ENCODE data around the gene PEX7.
"Not testable (repeated sequence)": the region's sequence is repeated elsewhere in the genome, so short reads cannot be mapped to it uniquely, and the experiment has no call there.

PEX7 gene

GRCh38 chr6:136840276-136841001 is 18.0 kb downstream of the PEX7 start:
- DNase-seq (ENCODE audit: low read depth): no peak

DNA sequence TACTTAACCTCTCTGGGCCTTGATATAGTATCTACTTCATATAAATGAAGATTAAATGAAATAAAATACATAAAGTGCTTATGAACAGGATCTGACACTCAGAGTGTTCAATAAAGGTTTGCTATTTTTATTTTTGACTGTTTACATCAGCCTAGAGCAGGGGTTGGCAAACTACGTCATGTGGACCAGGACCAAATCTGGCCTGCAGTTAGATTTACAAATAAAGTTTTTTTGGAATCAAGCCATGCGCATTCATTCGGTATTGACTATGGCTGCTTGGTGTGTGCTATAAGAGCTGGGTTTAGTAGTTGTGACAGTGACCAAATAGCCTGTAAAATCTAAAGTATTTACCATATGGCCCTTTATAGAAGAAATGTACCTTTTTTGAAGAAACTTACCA is 20.8 kb downstream of the PEX7 start:
- DNase-seq (ENCODE audit: low read depth): no peak

DNA sequence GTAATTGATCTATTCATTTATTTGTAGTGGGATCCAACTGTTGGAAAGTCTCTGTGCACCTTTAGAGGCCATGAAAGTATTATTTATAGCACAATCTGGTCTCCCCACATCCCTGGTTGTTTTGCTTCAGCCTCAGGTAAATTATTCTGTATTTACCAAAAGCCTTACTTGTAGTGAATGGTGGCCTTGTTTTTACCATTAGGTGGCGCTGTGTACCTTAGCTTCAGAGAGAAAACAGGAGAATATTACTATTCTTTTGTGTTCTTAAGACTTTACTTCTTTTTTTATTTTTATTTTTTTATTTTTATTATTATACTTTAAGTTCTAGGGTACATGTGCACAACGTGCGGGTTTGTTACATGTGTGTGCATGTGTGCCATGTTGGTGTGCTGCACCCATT is 23.7 kb downstream of the PEX7 start:
- no peak for DNase-seq (ENCODE audit: low read depth)

DNA sequence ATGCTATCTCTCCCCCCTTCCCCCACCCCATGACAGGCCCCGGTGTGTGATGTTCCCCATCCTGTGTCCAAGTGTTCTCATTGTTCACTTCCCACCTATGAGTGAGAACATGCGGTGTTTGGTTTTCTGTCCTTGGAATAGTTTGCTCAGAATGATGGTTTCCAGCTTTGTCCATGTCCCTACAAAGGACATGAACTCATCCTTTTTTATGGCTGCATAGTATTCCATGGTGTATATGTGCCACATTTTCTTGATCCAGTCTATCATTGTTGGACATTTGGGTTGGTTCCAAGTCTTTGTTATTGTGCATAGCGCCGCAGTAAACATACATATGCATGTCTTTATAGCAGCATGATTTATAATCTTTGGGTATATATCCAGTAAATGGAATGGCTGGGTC is 24.1 kb downstream of the PEX7 start:
- DNase-seq (ENCODE audit: low read depth): not testable (repeated sequence)

- DNase-seq (ENCODE audit: low read depth): not testable (repeated sequence)
These were observed 27.7 kb downstream of the PEX7 start for GRCh38 chr6:136849979-136850563.

DNA sequence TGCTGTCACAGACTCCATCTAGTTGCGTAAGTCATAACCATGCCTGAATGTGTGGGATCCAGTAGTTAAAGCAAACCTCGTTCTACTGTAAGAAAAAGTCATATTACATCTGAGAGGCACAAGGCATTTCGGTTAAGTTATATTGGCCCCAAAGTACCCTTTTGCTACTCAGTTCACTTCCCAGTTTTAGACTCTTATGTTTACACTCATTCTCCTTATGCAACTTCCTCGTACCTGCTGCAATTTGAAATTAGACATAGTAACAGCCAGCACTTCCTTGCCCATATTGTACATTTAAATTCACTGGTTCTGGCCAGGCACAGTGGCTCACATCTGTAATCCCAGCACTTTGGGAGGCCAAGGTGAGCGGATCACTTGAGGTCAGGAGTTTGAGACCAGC is 37.0 kb downstream of the PEX7 start:
- DNase-seq (ENCODE audit: low read depth): no peak

GRCh38 chr6:136860043-136860442 is 37.7 kb downstream of the PEX7 start:
- DNase-seq (ENCODE audit: low read depth): no peak

DNA sequence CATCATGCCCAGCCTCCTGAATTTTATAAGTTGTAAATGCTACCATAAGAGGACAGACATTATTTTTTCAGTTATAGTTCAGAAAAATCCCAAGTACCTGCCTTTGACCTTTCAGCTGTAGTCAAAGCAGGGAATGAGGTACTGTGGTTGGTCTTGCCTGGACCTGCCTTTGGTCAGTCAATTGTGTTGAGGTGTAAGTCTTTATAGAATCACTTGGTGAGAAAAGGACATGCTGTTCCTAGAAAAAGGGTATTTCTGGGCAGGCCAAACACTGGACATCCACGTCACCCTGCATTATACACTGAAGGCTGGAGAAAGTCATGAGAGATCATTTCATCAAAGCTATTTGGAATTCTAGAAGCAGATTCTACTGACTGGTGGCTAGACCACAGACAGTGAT is 40.3 kb downstream of the PEX7 start:
- DNase-seq (ENCODE audit: low read depth): no peak

- no peak for DNase-seq (ENCODE audit: low read depth)
These were observed 41.4 kb downstream of the PEX7 start for GRCh38 chr6:136863752-136864151.

DNA sequence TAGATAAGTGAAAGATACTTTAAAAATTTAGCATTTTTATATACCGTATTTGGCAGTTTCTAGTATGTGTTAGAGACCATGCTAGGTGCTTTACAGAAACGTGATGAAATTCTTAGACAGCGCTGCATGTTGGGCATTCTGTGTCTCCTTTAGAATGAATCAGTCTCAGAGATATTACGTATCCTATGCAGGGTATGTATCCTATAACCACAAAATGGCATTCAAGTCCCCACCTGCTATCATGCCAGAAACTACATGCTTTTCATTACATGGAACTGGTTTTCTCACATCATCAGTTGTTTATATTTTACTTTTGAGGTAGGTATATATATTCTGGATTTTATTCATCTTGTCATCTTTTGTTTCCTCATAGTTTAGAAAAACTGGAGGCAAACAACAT is 42.3 kb downstream of the PEX7 start:
- no peak for DNase-seq (ENCODE audit: low read depth)

GRCh38 chr6:136866872-136867416 is 44.6 kb downstream of the PEX7 start:
- DNase-seq (ENCODE audit: low read depth): no peak

DNA sequence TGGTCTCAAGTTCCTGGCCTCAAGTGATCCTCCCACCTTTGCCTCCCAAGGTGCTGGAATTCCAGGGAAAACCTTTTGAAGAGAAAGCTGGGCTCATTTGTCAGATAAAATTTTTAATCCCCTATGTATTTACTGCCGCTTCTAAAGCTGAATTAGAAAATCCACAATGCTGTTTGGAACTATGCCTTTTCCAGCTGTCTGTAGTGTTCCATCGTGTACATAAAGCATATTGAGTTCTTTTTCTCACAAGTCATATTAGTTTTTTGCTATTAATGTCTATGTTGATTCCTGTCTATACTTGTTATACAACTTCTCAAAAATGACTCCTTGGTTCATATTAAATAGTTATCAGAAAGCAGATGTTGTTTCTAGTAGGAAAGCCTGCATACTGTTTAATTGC is 47.1 kb downstream of the PEX7 start:
- DNase-seq (ENCODE audit: low read depth): no peak

- DNase-seq (ENCODE audit: low read depth): no peak
These were observed 51.4 kb downstream of the PEX7 start for GRCh38 chr6:136873748-136874147.

- not testable (repeated sequence) for DNase-seq (ENCODE audit: low read depth)
These were observed 54.1 kb downstream of the PEX7 start for GRCh38 chr6:136876469-136876868.

- no peak for DNase-seq (ENCODE audit: low read depth)
These were observed 58.5 kb downstream of the PEX7 start for GRCh38 chr6:136880748-136881460.

DNA sequence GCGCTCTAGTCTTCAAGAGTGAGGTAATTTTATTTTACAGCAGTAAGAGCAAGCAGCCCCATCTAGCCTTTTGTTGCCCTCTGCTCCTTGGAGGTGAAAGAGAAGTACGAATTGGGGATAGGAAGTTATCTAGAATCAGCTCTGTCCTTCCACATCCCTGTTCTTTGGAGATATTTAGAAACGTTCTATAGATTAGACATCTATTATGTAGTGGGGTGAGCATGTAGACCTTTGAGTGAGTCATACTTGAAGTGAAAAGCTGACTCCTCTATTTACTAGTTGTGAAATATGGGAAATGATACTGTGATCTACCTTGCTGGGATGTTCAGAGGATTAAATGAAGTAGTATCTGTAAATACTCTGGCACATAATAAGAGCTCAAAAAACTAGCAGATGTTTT is 63.7 kb downstream of the PEX7 start:
- DNase-seq (ENCODE audit: low read depth): no peak

DNA sequence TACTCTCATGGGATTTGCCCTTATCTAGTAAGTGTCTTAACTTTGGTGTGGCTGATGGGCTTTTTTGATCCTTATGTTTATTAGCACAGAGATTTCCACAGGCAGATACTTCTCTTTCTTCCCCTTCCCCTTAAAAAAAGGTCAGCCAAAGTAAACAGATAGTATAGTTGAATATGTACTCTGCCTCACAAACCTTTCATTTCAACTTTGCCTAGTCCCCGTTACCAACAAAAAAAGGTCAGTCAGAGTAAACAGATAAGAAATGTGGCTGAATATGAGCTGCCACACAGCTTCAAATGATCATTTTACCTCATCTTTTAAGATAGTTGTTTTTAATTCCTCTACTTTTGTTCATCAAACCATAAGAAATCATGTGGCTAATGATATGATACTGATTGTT is 65.6 kb downstream of the PEX7 start:
- DNase-seq (ENCODE audit: low read depth): no peak

- DNase-seq (ENCODE audit: low read depth): no peak
These were observed 67.1 kb downstream of the PEX7 start for GRCh38 chr6:136889271-136890193.

DNA sequence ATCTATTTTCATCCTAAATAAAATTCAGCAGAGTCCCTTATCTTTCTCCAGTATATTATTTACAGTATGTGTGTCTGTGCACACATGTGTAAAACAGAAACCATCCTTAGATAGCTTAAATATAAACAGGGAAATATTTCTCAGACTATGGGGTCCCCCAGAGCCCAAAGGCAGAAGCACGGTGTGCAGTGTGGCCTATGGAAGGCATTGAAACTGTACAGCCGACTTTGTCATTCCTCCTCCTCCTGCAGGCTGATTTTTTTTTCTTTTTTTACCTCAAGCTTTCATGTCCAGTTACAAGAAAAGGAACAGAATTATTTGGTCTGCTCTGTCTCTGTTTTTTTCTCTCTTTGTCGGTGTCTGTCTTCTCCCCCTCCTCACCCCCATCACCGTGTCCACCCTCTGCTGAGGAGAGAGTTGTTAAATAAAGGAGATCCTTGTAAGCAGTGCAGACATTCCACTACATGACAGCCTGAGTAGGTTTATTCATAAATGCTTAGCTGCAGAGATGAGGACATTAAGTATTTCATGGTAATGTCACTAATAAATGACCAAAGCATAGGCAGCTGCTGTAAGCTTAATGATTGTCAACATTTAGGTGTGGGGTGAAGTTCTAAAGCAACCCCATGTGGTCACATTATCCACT is 67.9 kb downstream of the PEX7 start:
- no peak for DNase-seq (ENCODE audit: low read depth)

- no peak for DNase-seq (ENCODE audit: low read depth)
These were observed 68.6 kb downstream of the PEX7 start for GRCh38 chr6:136890986-136891385.

- no peak for DNase-seq (ENCODE audit: low read depth)
These were observed 70.8 kb downstream of the PEX7 start for GRCh38 chr6:136893187-136893586.

DNA sequence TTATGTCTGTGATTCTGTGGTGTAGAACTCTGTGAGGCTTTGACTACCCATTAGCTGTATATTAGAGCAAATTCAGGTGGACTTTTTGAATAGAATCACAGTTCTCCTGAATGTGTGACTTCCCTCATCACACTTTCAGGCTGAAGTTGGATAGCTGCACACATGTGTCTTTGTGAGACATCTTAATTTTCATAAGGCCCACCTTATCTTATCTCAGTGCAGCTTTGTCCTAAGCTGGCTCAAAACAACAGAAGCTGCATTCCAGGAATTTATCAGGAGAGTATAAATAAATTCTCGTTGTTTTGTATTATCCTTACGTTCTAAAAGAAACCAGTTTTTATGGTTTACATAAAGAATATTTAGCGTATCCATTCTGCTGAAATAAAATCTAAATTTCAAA is 73.5 kb downstream of the PEX7 start:
- no peak for DNase-seq (ENCODE audit: low read depth)
